OCI-LY1 (cell line): ENCODE measurements around the gene LTBP1.

ENCODE experiments used
- H2AFZ ChIP-seq: fragments of 200-600 bp; sonication (generic), shearing (Covaris generic); 2 replicates; pipeline ENCODE4 v1.6.0; 2014; ENCODE audit warnings: antibody characterized with exemption, mild to moderate bottlenecking, low read length
- H3F3A ChIP-seq: fragments of 200-600 bp; sonication (generic), shearing (Covaris generic); 2 replicates; pipeline ENCODE4 v1.6.0; 2014; ENCODE audit warnings: mild to moderate bottlenecking, antibody characterized with exemption, low read length, moderate library complexity; ENCODE audit not compliant: insufficient read depth
- H3K27ac ChIP-seq: fragments of 200-600 bp; sonication (generic); 2 replicates; pipeline ENCODE4 v1.5.1; 2014; ENCODE audit warnings: low read length, mixed run types, mild to moderate bottlenecking, low read depth; ENCODE audit not compliant: poor library complexity, severe bottlenecking
- H3K27me3 ChIP-seq: fragments of 200-600 bp; sonication (generic); 2 replicates; pipeline ENCODE4 v1.6.0; 2014; ENCODE audit warnings: antibody characterized with exemption, mild to moderate bottlenecking, low read length, moderate library complexity; ENCODE audit not compliant: insufficient read depth
- H3K36me3 ChIP-seq: fragments of 200-600 bp; sonication (generic); 2 replicates; pipeline ENCODE4 v1.6.1; 2014; ENCODE audit warnings: mild to moderate bottlenecking, antibody characterized with exemption, low read length, moderate library complexity, mixed read lengths; ENCODE audit not compliant: insufficient read depth
- H3K4me1 ChIP-seq: fragments of 200-600 bp; sonication (generic); 2 replicates; pipeline ENCODE4 v1.5.1; 2014; ENCODE audit warnings: mild to moderate bottlenecking, low read length, moderate library complexity; ENCODE audit not compliant: insufficient read depth, severe bottlenecking
- H3K4me2 ChIP-seq: fragments of 200-600 bp; sonication (generic), shearing (Covaris generic); 2 replicates; pipeline ENCODE4 v1.6.1; 2014; ENCODE audit warnings: low read length
- H3K4me3 ChIP-seq: fragments of 200-600 bp; sonication (generic); 2 replicates; pipeline ENCODE4 v1.5.1; 2014; ENCODE audit warnings: low read length, low read depth, mild to moderate bottlenecking, mixed read lengths; ENCODE audit not compliant: poor library complexity, severe bottlenecking
- H3K79me2 ChIP-seq: fragments of 200-600 bp; shearing (Covaris generic); 2 replicates; pipeline ENCODE4 v1.6.1; 2016; ENCODE audit warnings: mixed run types, low read length, mixed read lengths; ENCODE audit not compliant: insufficient read depth
- H3K9ac ChIP-seq: fragments of 200-600 bp; sonication (generic), shearing (Covaris generic); 2 replicates; pipeline ENCODE4 v1.6.1; 2014; ENCODE audit warnings: mild to moderate bottlenecking, low read length, mixed read lengths
- H3K9me2 ChIP-seq: fragments of 200-600 bp; sonication (generic), shearing (Covaris generic); 2 replicates; pipeline ENCODE4 v1.6.1; 2014; ENCODE audit warnings: low read depth, mild to moderate bottlenecking, low read length, mixed read lengths
- H3K9me3 ChIP-seq: fragments of 200-600 bp; shearing (Covaris generic); 2 replicates; pipeline ENCODE4 v1.6.1; 2014; ENCODE audit warnings: low read length, mixed read lengths
- H4K20me1 ChIP-seq: fragments of 200-600 bp; sonication (generic), shearing (Covaris generic); 2 replicates; pipeline ENCODE4 v1.6.0; 2016; ENCODE audit warnings: mild to moderate bottlenecking, low read length; ENCODE audit not compliant: insufficient read depth
- EZH2 ChIP-seq: fragments of 200-600 bp; sonication (generic), shearing (Covaris generic); IDR thresholded peaks from 2 replicates; pipeline ENCODE4 v1.8.0; 2017; ENCODE audit warnings: borderline replicate concordance, mixed run types, mild to moderate bottlenecking, antibody characterized with exemption, low read length, moderate library complexity, mixed read lengths
- TF ChIP-seq, protein P1 (sequence below): fragments of 200-600 bp; sonication (generic), shearing (Covaris generic); IDR thresholded peaks from 2 replicates; pipeline ENCODE4 v1.5.1; 2017; ENCODE audit warnings: mild to moderate bottlenecking, antibody characterized with exemption, low read length, moderate library complexity, mixed read lengths

Gene LTBP1

DNA sequence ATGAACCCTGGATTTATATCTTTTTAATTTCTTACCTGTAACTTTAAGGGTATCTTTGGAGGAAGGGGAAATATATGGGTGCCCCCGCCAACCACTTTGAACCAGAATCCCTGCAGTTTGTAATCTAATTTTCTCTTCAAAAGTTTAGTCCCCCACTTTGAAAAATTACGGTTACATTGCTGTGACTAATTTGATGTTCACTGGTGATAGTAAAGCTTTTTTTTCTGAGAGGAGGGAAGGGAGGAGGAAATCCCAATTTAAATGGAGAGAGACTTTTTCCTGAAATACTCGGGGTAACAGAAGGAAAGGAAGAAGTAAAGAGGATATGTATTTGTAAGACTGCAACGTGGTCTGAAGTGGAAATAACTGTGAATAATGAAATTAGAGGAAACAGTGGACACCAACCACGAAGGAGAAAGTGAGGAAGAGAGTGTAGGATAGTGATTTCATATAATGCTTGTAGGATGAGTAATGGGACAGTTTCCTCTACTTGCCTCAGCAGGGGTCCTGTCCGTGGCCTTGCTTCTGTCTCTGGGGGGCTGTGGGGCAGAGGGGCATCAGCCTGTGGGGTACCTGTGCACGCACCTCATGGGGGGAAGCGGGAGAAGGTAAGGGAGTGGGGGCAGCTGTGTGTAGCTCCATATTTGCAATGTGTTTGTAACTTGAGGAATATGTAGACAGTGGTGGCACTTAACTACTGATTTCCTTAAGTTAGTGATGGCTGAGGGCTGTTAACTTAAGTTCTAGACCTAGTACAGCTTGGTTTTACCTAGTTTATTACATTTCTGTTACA, 161.1 kb downstream of the LTBP1 start:
- no peak overlapping the region for H2AFZ ChIP-seq
- no peak overlapping the region for H3K4me3 ChIP-seq
- no peak overlapping the region for H3K27ac ChIP-seq
- H3K9ac ChIP-seq = no peak overlapping the region
- no peak overlapping the region for H3K4me2 ChIP-seq
- H3K36me3 ChIP-seq = peaks cover 76% of the 10 kb centered on the region
- peaks cover 9% of the 10 kb centered on the region; the same call in 1 of the 2 replicates for H3K79me2 ChIP-seq
- no peaks in the 10 kb centered on the region for H4K20me1 ChIP-seq
- no peaks in the 10 kb centered on the region for H3K9me2 ChIP-seq
- H3F3A ChIP-seq = no peaks in the 10 kb centered on the region
- H3K9me3 ChIP-seq = no peaks in the 10 kb centered on the region
- no peaks in the 10 kb centered on the region for H3K4me1 ChIP-seq
- TF ChIP-seq, protein P1, sequence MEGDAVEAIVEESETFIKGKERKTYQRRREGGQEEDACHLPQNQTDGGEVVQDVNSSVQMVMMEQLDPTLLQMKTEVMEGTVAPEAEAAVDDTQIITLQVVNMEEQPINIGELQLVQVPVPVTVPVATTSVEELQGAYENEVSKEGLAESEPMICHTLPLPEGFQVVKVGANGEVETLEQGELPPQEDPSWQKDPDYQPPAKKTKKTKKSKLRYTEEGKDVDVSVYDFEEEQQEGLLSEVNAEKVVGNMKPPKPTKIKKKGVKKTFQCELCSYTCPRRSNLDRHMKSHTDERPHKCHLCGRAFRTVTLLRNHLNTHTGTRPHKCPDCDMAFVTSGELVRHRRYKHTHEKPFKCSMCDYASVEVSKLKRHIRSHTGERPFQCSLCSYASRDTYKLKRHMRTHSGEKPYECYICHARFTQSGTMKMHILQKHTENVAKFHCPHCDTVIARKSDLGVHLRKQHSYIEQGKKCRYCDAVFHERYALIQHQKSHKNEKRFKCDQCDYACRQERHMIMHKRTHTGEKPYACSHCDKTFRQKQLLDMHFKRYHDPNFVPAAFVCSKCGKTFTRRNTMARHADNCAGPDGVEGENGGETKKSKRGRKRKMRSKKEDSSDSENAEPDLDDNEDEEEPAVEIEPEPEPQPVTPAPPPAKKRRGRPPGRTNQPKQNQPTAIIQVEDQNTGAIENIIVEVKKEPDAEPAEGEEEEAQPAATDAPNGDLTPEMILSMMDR = no peak
- no peak for TF ChIP-seq EZH2
- H3K27me3 ChIP-seq = no peaks in the 10 kb centered on the region

DNA sequence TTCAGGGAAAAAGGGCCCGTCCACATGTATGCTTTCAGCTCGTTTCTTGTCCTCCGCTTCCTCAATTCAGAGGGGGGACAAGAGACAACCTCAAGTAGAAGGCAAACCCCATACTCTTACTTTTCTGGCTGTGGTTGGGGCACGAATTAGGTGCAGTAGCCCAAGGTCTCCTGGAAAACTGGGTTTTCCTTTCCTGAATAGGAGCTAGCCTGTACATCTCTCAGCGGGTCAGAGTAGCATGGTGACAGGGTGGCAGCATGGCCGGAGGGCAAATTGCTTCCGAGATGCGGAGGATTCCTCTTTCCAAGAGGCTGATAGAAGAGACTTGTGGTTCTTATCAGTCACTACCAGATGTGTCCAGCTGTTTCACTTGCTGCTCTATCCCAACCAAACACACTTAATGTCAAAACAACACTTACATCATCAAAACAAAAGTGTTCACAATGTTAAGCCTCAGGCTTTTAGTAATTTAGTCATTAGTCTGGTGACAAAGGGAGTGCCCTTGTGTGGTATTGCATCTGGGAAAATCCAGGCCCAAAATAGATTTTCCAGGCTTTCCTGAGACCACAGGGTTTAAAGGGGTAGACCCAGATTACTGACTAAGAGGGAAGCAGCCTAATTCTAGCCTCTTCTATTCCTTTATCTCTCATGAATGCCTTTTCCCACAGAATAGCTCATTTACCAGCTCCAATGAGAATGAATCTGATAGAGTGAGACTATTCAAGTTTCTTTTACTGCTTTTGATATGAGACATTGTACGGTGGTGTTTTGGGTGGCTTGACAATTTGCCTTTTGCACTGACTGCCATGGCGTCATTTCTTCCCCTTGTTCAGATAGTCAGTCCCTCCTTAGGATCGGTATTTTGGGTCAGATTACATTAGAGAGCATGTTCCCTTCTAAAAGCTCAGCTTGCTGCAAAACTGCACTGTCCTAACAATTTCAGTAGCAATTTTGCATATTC, 162.0 kb downstream of the LTBP1 start:
- Histone ChIP-seq H3K79me2 (peaks cover 9% of the 10 kb centered on the region; the same call in 1 of the 2 replicates), H3K4me3 (no peak overlapping the region), H3K9me3 (no peaks in the 10 kb centered on the region), H3K27me3 (no peaks in the 10 kb centered on the region), H3K4me1 (no peaks in the 10 kb centered on the region), H3K4me2 (no peak overlapping the region), H2AFZ (no peak overlapping the region), H3F3A (no peaks in the 10 kb centered on the region), H4K20me1 (no peaks in the 10 kb centered on the region), H3K9me2 (no peaks in the 10 kb centered on the region), H3K27ac (no peak overlapping the region), H3K36me3 (peaks cover 84% of the 10 kb centered on the region), H3K9ac (no peak overlapping the region)
- TF ChIP-seq EZH2 = no peak
- TF ChIP-seq, protein P1 = no peak

DNA sequence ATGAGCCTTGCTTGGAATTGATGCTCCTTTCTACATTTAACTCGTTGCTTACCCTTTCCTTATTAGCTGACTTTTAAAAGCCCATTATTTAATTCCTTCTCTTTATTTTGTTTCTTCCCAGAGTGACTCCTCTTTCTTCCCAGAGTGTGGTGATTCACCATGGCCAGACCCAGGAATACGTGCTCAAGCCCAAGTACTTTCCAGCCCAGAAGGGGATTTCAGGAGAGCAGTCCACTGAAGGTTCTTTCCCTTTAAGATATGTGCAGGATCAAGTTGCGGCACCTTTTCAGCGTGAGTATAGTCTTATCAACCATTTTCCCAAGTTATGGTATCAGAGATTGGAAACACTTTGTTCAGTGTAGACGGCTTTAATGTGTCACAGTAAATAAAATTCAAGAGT, 163.7 kb downstream of the LTBP1 start:
- Histone ChIP-seq H3K79me2 (peaks cover 5% of the 10 kb centered on the region; the same call in 1 of the 2 replicates), H4K20me1 (no peaks in the 10 kb centered on the region), H3K36me3 (peaks cover 85% of the 10 kb centered on the region)

More for the DNA sequence above, 163.7 kb downstream of the LTBP1 start:
- Histone ChIP-seq H2AFZ (no peak overlapping the region), H3K27ac (no peak overlapping the region), H3K4me2 (no peak overlapping the region), H3K9me2 (no peaks in the 10 kb centered on the region), H3K9ac (no peak overlapping the region), H3K4me3 (no peak overlapping the region), H3K9me3 (no peaks in the 10 kb centered on the region), H3K27me3 (no peaks in the 10 kb centered on the region), H3F3A (no peaks in the 10 kb centered on the region), H3K4me1 (no peaks in the 10 kb centered on the region)
- TF ChIP-seq, protein P1 = no peak
- TF ChIP-seq EZH2 = no peak
